GM13976 (cell line): ENCODE measurements around the gene MPI.

Experiments used
- DNase-seq: peaks from one replicate; pipeline ENCODE4 v3.0.0; 2012; ENCODE audit warnings: low spot score
- CTCF ChIP-seq: IDR thresholded peaks from 2 replicates; pipeline ENCODE4 v1.5.1; 2012; ENCODE audit warnings: borderline replicate concordance, mild to moderate bottlenecking; ENCODE audit not compliant: insufficient read depth; ENCODE audit errors: extremely low read depth, missing control alignments, control extremely low read depth
- in situ Hi-C: fragments of 300-500 bp; cut with MboI; formaldehyde crosslinking; loops from one replicate; pipeline ENCODE4 v1.12.0; 2022; ENCODE audit warnings: low sequenced_read_pairs, mixed read lengths, inconsistent platforms; ENCODE audit not compliant: unreplicated experiment

The MPI gene

GRCh38 chr15:74889883-74890664, at the start of gene MPI:
MPI (plus strand) TSS chr15:74890042; CDS start chr15:74890074, 32 bp downstream.
- in situ Hi-C loops: no loop called here
- TF ChIP-seq CTCF: no peak

GRCh38 chr15:74840851-74841775, 48.7 kb upstream of the MPI start:
- in situ Hi-C loops: no loop called here
- no peak for DNase-seq
- TF ChIP-seq CTCF: no peak

More at GRCh38 chr15:74889883-74890664, at the start of gene MPI:
- DNase-seq: peak; percentile 97

- TF ChIP-seq CTCF: no peak
- DNase-seq: no peak
- in situ Hi-C loops: no loop called here
Observed at GRCh38 chr15:74841891-74842373, 47.9 kb upstream of the MPI start.

GRCh38 chr15:74842581-74843444, 47.0 kb upstream of the MPI start, which contains the start of gene ULK3:
ULK3 (minus strand) TSS chr15:74843156; CDS start chr15:74843105, 51 bp downstream.
- in situ Hi-C loops: no loop called here
- TF ChIP-seq CTCF: peak; percentile 75
- peak; percentile 98 for DNase-seq

GRCh38 chr15:74843445-74843828, 46.4 kb upstream of the MPI start:
- no peak for TF ChIP-seq CTCF
- in situ Hi-C loops: no loop called here
- no peak for DNase-seq
